NCI-H146 (cell line): ENCODE measurements around the gene SCAMP1.
"Not testable (repeated sequence)": the region's sequence is repeated elsewhere in the genome, so short reads cannot be mapped to it uniquely, and the experiment has no call there.

Source experiments
- DNase-seq: peaks from one replicate; lab custom pipeline; 2025; lab: John Stamatoyannopoulos, UW

SCAMP1 gene

DNA sequence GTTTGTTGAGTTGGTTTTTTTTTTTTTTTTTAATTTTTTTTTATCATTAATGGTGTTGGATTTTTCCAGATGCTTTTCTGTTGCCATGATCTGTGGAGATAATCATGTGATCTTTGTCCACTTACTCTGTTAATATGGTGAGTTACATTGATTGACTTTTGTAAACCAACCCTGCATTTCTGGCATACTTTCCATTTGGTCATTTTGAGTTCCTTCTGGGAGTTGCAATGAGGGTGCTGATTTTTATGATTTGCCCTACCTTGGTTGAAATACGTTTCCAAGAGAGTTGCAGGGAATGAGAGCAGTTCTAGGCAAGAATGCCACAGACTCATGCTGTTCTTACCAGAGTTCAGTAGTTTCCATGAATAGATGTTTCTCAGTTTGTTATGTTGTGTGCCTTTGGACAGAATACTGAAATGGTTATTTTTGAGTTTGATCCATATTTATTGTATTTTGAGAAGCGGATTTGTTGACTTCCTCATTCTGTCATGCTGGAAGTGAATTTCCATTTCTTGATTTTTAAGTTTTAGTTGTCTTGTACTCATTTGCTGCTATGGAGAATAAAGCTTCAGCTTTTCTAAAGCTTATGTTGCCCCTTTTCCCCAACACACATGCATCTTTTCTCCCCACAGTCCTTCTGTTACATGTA lies 69.0 kb downstream of the SCAMP1 start:
- DNase-seq, result no peak

DNA sequence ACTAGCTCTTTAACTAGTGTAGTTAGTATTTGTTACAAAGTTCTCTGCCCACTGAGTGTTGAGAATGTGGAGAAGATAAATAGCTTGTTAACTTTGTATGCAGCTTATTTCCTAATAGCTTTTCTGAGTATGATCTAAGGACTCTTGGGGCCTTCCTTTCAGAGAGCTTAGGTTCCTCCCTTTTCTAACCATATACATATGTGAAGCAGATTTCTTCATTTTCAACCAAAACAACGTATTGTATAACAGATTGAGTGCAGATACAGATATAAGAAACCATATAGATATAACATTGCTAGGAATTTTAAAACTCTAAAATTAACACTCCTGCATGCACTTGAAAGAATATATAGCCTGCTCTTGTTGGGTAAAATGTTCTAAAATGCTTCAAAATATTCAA lies 70.4 kb downstream of the SCAMP1 start:
- no peak for DNase-seq

DNA sequence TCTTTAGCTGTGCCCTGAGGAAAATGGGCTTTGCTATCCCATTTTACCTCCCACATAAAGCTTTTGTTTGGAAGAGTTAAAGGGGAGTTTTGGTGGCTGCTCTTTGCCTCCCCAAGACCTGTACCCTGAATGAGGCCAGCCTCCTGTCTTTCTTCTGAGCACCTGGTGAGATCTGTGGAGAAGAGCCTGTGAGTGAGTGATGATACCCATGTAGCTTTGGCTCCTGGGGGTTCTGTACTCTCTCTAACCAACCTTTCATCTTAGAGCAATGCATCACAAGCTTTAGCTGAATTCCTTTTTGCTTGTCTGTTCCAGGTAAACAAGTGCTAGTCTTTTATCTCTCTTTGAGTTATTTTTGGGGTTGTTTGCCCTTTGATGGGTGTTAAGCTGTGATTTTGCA lies 73.6 kb downstream of the SCAMP1 start:
- no peak for DNase-seq

DNA sequence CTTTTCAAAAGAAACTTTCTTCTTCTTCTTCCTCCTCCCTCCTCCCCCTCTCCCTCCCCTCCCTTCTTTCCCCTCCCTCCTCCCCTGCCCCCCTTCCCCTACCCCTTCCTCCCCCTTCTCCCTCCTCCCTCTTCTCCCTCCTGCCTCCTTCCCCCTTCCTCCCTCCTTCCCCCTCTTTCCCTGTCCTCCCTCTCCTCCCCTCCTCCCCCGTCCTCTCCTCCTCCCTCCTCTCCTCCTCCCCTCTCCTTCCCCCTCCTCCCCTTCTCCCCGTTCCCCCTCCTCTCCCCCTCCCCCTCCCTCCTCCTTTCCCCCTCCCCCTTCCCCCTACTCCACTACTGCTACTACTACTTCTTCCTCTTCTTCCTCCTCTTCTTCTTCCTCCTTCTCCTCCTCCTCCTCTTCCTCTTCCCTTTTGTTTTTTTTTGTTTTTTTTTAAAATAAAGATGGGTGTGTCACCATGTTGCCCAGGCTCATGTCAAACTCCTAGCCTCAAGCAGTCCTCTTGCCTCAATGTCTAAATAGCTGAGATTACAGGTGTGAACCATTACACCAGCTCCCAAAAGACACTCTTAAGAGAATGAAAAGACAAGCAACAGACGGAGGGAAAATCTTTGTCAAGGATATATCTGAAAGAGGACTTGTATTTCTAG lies 87.5 kb downstream of the SCAMP1 start:
- no peak for DNase-seq

DNA sequence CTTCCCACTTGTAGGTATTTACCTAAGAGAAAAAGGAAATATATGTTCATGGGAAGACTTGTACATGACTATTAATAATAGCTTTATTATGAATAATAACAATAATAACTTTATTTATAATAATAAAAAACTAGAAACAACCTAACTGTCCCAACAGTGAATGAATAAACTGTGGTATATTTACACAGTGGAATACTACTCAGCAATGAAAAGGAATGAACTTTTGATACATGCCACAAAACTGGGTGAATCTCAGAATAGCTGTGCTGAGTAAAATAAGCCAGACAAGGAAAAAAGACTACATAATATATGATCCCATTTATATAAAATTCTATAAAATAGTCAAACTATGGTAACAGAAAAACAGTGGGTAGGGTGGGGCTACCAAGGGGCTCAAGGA lies 88.7 kb downstream of the SCAMP1 start:
- DNase-seq, result no peak

DNA sequence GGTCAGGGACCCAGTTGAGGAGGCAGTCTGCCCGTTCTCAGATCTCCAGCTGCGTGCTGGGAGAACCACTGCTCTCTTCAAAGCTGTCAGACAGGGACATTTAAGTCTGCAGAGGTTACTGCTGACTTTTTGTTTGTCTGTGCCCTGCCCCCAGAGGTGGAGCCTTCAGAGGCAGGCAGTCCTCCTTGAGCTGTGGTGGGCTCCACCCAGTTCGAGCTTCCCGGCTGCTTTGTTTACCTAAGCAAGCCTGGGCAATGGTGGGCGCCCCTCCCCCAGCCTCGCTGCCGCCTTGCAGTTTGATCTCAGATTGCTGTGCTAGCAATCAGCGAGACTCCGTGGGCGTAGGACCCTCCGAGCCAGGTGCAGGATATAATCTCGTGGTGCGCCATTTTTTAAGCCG lies 97.1 kb downstream of the SCAMP1 start:
- not testable (repeated sequence) for DNase-seq

DNA sequence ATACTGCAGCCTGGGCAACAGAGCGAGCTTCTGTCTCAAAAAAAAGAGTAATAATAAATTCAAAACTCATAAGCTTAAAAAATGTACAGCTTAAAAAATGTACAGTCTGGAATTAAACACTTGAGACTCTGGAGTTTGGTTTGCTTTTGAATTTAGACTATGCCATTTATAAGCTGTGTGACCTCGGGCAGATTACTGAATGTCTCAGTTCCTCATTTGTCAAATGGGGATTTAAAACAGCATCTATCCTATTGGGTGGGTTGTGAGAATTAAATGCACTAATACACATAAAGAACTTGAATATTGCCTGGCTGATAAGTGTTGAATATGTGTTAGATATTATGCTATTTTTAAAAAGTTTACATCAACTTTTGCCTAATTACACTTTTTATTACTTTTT lies 98.4 kb downstream of the SCAMP1 start:
- DNase-seq, result no peak

DNA sequence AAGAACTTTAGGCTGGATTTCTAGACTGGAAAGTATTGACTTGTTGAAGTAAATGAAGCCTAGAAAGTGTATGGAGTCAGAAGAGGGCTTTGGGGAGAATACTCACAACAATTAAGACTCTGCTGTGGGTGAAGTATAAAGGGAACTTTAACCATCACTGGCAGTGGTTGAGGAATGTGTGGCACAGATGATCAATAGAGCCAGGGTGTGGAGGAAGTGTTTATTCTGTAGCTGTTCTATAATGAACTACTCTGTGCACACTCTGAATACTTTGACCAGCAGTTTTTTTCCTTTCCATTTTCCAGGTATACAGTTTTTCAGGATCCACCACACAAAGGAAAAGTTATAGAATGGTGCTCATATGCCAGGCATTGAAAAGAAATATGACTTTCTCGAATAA lies 106.7 kb downstream of the SCAMP1 start:
- DNase-seq, result no peak

DNA sequence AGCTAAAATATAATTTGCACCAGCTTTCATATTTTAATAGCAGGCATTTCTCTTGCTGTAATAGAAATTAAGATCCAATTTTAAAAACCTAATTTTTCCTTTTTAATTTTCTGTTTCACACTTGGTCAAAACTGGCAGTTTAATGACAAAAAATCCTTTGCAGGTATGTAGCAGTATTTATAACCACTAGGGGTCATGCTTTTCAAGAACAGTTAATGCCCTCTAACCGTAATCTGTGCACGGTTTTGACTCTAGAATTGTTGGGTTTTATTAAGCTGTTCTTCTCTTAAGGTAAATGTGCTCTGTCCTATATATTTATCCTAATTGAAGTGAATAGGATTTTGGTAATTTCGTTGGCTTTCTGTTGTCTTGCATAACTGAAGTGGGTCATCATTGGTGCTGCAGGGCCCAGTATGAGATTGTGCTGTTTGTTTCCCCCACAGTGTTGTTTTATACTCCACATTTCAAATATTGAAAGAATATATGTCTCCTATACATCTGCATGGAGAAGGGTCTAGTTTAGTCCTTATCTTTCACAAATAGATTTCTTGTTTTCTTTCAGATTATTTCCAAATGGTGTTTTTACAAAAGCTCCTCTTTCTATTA lies 107.4 kb downstream of the SCAMP1 start:
- peak; percentile 33 for DNase-seq

DNA sequence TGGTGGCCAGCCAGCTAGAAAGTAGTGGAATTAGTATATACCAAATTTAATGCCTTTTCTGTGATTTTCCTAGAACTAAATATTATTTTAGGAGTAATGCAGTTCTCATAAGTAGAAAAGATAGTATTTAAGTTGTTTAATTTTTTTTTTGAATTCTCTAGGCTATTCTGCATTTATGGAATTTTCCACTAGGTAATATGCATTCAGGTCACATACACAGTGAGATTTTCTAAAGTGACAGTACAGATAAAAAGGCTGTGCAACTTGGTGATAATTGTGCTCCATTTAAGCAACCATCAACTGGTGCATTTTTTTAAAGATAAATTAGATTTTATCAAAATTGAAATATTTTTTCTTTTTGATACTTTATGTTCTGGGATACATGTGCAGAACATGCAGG lies 111.5 kb downstream of the SCAMP1 start:
- no peak for DNase-seq

DNA sequence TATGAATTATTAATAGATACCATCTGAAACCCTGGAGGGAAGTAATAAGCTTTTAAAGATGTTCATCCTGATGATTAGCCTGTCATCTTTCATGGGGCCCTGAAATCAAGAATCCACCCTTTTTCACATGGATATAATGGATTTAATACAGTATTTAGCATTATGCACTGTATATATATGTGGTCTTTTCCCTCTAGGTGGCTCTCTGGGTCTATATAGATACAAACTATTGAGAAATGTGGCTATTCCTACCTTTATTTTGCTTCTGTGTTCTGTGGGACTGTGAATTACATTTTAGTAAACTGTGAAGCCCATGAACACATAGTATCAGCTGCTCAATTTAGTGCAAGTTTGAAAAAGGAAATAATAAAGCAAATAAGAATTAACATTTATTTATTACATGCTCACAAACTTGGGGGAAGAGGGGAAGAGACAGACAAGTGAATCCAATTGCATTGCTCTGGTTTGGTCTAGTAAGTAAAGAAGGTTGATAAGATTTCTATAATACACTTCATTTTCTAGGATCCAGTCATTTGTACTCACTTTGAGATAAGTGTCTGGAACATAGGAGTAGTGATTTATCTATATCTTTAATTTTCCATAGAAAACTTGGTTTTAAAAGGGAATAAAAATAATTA lies 112.2 kb downstream of the SCAMP1 start:
- no peak for DNase-seq

DNA sequence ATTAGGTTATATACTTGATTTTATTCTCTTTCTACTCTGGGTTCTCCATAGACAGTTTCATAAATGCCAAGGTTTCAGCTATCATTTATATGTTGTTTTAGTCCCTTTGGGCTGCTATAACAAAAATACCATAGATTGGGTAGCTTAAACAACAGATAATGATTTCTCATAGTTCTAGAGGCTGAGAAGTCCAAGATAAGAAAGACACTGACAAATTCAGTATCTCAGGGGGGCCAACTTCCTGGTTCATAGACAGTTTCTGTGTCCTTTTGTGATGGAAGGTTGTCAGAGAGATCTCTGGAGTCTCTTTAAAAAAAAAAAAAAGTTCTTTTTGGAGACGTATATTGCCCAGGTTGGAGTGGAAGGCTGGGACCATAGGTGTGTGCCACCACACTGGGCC lies 113.3 kb downstream of the SCAMP1 start:
- no peak for DNase-seq

DNA sequence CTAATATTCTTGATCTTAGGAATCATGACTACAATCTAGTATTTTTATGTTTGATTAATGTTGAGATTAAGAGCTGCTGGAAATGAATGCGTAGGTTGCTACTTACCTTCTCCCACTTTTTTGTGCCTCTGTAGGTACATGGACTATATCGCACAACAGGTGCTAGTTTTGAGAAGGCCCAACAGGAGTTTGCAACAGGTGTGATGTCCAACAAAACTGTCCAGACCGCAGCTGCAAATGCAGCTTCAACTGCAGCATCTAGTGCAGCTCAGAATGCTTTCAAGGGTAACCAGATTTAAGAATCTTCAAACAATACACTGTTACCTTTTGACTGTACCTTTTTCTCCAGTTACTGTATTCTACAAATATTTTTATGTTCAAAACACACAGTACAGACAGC lies 115.0 kb downstream of the SCAMP1 start:
- DNase-seq, result no peak

DNA sequence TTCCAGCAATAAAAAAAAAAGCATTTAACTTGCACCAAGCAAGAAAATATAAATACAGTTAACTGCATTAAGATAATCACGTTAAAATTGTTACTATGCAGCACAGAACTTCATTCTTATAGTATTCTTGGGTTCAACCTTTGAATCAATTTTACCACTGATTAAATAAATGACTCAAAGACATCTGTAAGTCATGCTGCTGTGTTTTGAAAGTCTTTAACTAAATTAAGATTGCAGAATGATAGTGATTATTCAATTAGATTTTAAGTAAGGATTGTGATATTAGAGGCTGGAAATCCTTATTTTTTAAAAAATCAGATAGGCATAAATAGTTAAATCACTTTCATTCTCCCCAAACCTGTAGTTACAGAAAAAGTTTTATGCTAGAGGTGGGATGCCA lies 116.4 kb downstream of the SCAMP1 start:
- DNase-seq, result no peak

DNA sequence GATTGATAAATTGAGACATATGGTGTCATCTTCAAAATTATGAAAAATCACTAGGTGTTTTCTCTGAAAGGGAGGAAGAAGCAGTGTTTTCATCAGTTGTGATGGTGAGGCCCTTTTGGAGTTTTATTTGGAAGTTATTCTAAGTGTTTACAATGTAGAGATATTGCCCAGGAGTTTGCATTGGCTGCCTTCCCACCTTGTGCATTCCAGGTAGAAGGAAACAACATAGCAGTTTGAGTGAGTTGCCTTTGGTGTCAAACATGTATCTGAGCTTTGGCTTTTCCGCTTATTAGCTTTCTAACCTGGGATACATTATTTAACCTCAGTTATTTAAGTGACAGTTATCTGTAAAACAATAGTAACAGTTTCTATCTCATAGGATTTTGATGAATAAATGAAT lies 122.5 kb downstream of the SCAMP1 start:
- no peak for DNase-seq

DNA sequence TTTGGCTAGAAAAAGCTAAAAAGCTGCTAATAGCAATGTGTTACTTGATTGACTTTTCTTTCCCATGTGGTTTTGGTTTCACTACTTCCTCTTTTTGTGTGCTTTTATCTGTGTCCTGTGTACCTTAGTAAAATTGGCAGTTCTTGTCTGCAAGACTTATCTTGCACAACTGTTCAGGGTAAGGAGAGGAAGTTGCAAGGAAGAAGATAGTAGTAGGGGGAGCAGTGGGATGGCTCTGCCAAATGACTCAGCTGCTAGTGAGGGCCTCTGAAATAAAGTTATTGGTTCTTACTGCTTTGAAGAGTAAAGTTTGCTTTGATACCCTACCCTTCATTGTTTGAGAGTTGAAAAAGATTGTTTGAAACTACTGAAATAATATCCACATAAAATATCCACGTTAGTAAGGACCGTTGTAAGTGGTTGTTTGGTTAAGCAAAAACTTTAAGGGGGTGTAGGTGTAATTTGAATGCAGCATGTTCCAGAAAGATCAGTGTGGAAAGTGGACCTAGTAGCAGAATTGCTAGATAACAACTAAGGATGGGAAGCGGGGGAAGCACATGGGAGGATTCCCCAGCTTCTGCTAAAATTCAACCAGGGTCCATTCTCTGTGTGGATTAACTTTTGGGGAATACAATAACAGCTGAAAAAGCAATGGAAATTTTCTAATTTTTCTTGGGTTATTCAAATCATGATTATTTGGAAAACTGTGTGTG lies 123.5 kb downstream of the SCAMP1 start:
- DNase-seq, result no peak

DNA sequence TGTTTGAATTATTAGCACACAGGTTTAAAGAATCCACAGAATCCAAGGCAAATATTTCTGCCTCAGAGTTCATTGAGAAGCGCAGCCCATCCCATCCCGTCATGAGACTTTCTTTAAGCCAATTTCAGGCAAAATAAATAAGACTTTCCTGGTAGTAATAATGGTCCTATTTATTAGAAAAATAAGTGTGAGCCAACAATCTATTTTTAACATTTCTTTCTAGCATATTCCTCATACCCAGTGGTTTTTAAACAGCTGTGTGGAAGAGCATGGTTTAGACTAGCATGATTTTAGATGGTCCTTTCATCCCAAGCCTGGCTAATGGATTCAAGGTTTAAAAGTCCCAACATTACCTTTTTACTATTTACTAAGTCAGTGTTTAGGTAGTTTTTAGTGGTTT lies 125.8 kb downstream of the SCAMP1 start:
- DNase-seq, result no peak

DNA sequence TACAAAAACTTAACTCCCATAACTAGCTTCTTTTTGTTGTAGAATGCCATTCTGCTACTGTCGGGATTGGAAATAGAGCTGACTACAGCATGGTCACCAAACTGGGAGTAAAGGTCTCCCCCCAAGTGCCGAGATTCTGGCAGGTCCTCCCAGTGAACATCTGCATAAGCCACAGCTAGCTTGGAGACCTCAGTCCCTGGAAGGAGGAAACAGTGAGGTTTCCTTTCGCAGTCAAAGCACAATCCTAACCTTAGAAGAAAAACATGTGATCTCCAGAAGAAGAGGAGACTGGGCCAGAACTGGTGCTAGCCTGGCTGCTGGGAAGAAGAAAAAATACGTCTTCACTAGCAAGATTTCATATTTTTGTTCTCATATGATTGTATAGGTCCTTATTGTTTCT lies 127.4 kb downstream of the SCAMP1 start:
- no peak for DNase-seq

DNA sequence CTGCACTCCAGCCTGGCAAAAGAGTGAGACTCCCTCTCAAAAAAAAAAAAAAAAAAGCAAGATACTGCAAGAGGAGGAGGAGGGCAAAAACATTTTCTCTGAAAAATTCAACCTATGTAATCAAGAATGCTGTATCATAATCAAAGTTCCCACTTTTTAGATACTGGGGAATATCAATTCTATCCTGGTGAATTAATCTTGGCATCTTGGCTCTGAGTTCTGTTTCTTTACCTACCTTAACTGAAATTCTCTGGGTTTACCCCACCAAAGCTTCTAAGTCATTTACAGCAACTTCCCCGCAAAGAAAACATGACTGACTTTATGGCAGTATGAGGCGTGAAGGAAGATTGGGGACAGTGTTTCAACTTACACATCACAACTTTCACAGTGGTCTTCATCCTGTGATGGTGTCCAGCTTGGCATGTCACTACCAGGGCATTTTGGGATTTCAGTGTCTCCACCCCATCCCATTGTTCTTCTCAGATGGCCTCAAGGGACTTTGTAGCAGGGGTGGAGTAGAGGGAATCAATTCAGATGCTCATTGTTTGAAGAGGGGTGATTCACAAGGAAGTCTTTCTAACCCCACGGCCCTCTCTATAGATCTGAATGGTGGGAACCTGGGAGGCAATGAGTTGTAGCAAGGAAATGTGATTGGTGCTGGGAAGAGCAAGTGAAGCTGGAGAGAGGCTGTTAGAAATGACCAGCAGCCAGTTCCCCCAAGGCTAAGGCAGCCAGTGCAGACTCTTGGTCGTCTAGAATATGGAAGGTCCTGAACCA lies 130.5 kb downstream of the SCAMP1 start:
- DNase-seq, result no peak

DNA sequence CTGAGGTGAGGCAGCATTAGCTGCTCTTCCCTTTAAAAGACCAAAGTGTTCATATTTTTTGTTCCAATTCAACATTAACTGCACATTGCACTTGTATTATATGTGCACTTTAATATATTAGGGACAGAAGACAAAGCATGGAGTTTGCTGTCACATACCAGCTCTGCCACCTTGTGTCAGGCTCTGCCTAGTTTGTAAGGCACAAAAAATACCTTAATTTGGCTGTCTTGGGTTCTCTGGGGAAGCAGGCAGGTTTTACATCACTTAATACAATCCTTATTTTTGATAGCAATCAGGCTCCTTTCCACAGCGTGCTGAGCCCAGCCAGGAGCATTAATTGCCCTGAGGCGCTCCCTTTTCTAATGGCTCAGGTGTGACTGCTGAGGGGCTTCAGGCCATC lies 131.8 kb downstream of the SCAMP1 start:
- no peak for DNase-seq

DNA sequence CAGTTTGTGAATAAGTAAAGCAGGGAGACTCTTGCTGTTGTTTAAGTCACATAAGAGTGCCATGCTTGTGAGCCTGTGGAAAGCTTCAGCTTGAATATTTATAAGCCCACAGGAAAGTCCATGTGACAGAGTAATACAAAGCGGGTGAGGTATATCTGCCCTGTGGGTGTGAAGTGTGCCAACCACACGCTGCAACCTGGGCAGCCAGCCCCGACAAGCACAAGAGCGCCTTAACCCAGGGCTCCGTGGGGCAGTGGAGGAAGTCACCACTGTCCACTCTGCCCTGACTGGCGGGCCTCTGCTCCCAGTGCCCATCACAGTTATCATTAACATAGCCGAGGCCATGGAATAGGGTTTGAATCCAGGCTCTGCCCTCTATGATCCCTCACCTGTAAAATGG lies 132.2 kb downstream of the SCAMP1 start:
- no peak for DNase-seq

DNA sequence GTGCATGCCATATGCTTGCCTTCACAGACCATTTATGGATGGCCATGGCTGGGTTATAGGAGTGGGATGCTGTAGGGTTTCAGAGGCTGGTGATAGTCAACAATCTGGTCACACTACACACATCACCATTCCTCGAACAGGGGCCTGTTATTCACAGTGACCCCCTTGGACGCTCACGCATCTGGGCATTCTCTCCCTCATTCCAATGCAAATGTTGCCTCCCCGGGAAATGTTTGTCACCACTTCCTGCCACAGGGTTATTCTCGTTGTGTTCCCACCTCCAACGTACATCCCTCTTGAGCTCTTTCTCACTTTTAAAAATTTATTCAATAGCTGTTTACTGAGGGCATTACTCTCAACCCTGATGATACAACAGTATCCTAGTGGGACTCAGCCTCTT lies 135.4 kb downstream of the SCAMP1 start:
- no peak for DNase-seq
